Mesendoderm (in vitro differentiated cells): ENCODE results near the gene DNAH10.

Experiments used
- DNase-seq: peaks from one replicate; pipeline ENCODE4 v3.0.0; 2013
- H2AK5ac ChIP-seq: 2 replicates; pipeline ENCODE4 v1.6.1; 2013; ENCODE audit warnings: low read length, inconsistent platforms
- H2BK120ac ChIP-seq: 2 replicates; pipeline ENCODE4 v1.6.1; 2013; ENCODE audit warnings: low read depth, mild to moderate bottlenecking, low read length, moderate library complexity, mixed read lengths
- H2BK15ac ChIP-seq: replicated peaks from 2 replicates; pipeline ENCODE4 v1.6.1; 2013; ENCODE audit warnings: low read depth, mild to moderate bottlenecking, moderate library complexity
- H2BK5ac ChIP-seq: 2 replicates; pipeline ENCODE4 v1.6.1; 2013; ENCODE audit warnings: low read length, inconsistent platforms
- H3K18ac ChIP-seq: 2 replicates; pipeline ENCODE4 v1.6.1; 2013; ENCODE audit warnings: mild to moderate bottlenecking, low read length, mixed read lengths
- H3K23ac ChIP-seq: one replicate; pipeline ENCODE4 v1.6.1; 2013; ENCODE audit warnings: low read length
- H3K27ac ChIP-seq: 2 replicates; pipeline ENCODE4 v1.5.1; 2013; ENCODE audit warnings: low read depth, mild to moderate bottlenecking, inconsistent platforms, low read length, moderate library complexity
- H3K27me3 ChIP-seq: 2 replicates; pipeline ENCODE4 v1.6.1; 2013; ENCODE audit warnings: low read length, control low read depth, mild to moderate bottlenecking, inconsistent platforms; ENCODE audit not compliant: insufficient read depth, poor library complexity
- H3K36me3 ChIP-seq: 2 replicates; pipeline ENCODE4 v1.6.1; 2013; ENCODE audit warnings: low read length, inconsistent platforms; ENCODE audit not compliant: control insufficient read depth, insufficient read depth
- H3K4ac ChIP-seq: one replicate; pipeline ENCODE4 v1.6.1; 2013; ENCODE audit warnings: low read depth, mild to moderate bottlenecking, low read length, moderate library complexity
- H3K4me1 ChIP-seq: 2 replicates; pipeline ENCODE4 v1.6.1; 2013; ENCODE audit warnings: low read depth, low read length, inconsistent platforms; ENCODE audit not compliant: control insufficient read depth
- H3K4me2 ChIP-seq: 2 replicates; pipeline ENCODE4 v1.6.1; 2013; ENCODE audit warnings: low read length
- H3K4me3 ChIP-seq: 2 replicates; pipeline ENCODE4 v1.5.1; 2013; ENCODE audit warnings: mild to moderate bottlenecking, low read length
- H3K56ac ChIP-seq: one replicate; pipeline ENCODE4 v1.6.1; 2013; ENCODE audit warnings: low read length
- H3K79me1 ChIP-seq: 2 replicates; pipeline ENCODE4 v1.6.1; 2013; ENCODE audit warnings: low read length, inconsistent platforms
- H3K79me2 ChIP-seq: 2 replicates; pipeline ENCODE4 v1.6.1; 2013; ENCODE audit warnings: mild to moderate bottlenecking, low read length; ENCODE audit not compliant: control insufficient read depth, insufficient read depth
- H3K9ac ChIP-seq: 2 replicates; pipeline ENCODE4 v1.6.1; 2013; ENCODE audit warnings: low read length, inconsistent platforms
- H4K5ac ChIP-seq: one replicate; pipeline ENCODE4 v1.6.1; 2013; ENCODE audit warnings: low read length
- H4K8ac ChIP-seq: one replicate; pipeline ENCODE4 v1.6.1; 2013; ENCODE audit warnings: low read depth, mild to moderate bottlenecking, control low read depth, low read length, moderate library complexity
- WGBS: extraction: QIAGEN DNeasy Blood & Tissue Kit; methylation state at CpG from one replicate; pipeline ENCODE4 v1.1.7; 2013; ENCODE audit warnings: low lambda C conversion rate, missing lambda C conversion rate; ENCODE audit not compliant: insufficient coverage; ENCODE audit errors: extremely low coverage; 5-methylcytosine and 5-hydroxymethylcytosine counted together

The DNAH10 gene

DNA sequence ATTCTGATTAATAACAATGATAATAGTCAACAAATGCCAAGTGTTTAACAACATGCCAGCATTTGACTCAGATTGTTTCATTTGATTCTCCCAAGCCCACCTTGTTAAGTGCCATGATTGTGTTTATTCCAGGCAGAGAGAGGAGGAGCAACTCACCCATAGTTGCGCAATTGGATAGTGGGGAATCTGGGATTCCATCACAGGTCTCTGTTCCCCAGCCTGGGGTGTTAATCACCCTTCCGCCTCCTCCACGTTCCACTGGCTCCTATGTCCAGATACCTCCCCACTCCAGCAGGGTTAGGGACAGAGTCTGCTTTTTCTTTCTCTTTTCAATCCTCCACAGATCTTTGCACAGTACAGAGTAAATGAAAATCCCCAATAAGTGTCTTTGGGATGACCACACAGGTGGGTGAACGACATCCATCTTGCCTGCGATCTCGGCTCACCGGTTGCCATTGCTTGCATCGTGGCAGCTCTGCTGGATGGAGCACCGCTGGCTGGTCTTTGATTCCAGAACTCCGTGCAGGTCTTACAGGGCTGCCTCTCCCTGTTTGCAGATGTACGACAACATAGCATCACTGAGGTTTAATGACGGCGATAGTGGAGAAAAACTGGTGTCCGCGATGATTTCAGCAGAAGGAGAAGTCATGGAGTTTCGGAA is 78.8 kb downstream of the DNAH10 start:
- Histone ChIP-seq H3K27ac (no peak overlapping the region), H3K56ac (no peak overlapping the region), H3K4ac (no peak overlapping the region), H3K79me1 (no peaks in the 10 kb centered on the region), H4K8ac (no peak overlapping the region), H2BK15ac (no peak overlapping the region), H4K5ac (no peak overlapping the region), H2BK5ac (no peak overlapping the region), H3K36me3 (no peaks in the 10 kb centered on the region), H3K9ac (no peak overlapping the region), H3K79me2 (no peaks in the 10 kb centered on the region), H3K23ac (no peak overlapping the region), H3K4me3 (no peak overlapping the region), H3K4me2 (no peak overlapping the region), H3K18ac (no peak overlapping the region), H2BK120ac (no peak overlapping the region), H2AK5ac (no peak overlapping the region), H3K4me1 (no peaks in the 10 kb centered on the region), H3K27me3 (no peaks in the 10 kb centered on the region)
- WGBS, result no CpG with 5 or more reads among the region's 16 CpGs
- peak; percentile 11 for DNase-seq

DNA sequence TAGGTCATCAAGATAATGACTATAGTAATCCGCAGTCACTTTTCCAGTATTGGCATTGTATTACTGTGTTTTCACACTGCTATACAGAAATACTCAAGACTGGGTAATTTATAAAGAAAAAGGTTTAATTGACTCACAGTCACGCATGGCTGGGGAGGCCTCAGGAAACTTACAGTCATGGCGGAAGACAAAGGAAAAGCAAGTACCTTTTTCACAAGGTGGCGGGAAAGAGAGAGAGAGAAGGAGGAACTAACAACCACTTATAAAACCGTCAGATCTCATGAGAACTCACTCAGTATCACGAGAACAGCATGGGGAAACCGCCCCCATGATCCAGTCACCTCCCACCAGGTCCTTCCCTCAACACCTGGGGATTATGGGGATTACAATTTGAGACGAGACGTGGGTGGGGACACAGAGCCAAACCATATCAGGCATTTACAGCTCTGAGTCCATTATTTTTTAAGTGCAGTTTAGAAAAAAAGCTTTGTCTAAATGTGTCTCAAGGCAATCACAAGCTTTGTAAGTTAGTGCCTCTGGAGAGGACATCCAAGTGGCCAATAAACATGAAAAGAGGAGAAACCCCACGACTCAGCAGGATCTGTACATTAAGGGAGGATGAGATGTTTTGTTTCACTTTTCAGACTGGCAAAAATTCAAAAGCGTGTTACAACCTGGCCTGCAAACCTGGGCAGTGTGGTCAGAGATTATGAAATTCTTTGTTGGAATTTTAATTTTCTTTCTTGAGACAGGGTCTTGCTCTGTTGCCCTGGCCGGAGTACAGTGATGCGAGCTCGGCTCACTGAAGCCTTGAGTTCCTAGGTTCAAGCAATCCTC is 82.0 kb downstream of the DNAH10 start:
- H2BK120ac ChIP-seq, result no peak overlapping the region
- no peaks in the 10 kb centered on the region for H3K79me2 ChIP-seq
- no peaks in the 10 kb centered on the region for H3K4me1 ChIP-seq
- H2BK15ac ChIP-seq, result no peak overlapping the region
- no peaks in the 10 kb centered on the region for H3K79me1 ChIP-seq
- no peak overlapping the region for H2BK5ac ChIP-seq
- WGBS, result no CpG with 5 or more reads among the region's 14 CpGs
- H3K9ac ChIP-seq, result no peak overlapping the region
- H3K27me3 ChIP-seq, result no peaks in the 10 kb centered on the region
- H3K4me3 ChIP-seq, result no peak overlapping the region
- H3K56ac ChIP-seq, result no peak overlapping the region
- no peak overlapping the region for H3K4me2 ChIP-seq
- no peak overlapping the region for H3K4ac ChIP-seq
- no peak overlapping the region for H2AK5ac ChIP-seq
- H3K36me3 ChIP-seq, result no peaks in the 10 kb centered on the region
- no peak overlapping the region for H4K5ac ChIP-seq
- H3K18ac ChIP-seq, result no peak overlapping the region
- DNase-seq, result peak; percentile 18
- H3K27ac ChIP-seq, result no peak overlapping the region
- no peak overlapping the region for H4K8ac ChIP-seq
- no peak overlapping the region for H3K23ac ChIP-seq

DNA sequence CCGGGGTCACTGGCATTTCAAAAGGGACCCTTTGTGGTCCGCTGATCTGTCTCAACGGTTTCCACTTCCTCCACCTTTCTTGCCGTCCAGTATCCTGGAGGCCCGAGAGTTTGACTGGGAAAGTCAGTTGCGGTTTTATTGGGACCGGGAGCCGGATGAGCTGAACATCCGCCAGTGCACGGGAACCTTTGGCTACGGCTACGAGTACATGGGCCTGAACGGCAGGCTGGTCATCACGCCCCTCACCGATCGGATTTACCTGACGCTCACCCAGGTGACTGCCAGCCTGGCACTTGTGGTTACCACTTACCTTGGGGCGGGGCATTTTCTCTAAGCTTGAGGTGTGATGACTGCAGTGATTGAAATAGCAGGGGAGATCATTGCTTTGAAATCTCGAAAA is 83.8 kb downstream of the DNAH10 start:
- H3K27ac ChIP-seq, result no peak overlapping the region
- no peak overlapping the region for H3K56ac ChIP-seq
- no peak overlapping the region for H3K23ac ChIP-seq
- no peak overlapping the region for H4K5ac ChIP-seq
- no peaks in the 10 kb centered on the region for H3K79me2 ChIP-seq
- H2BK120ac ChIP-seq, result no peak overlapping the region
- H3K27me3 ChIP-seq, result no peaks in the 10 kb centered on the region
- H3K79me1 ChIP-seq, result no peaks in the 10 kb centered on the region
- H3K4me2 ChIP-seq, result no peak overlapping the region
- WGBS, result no CpG with 5 or more reads among the region's 19 CpGs
- H2BK5ac ChIP-seq, result no peak overlapping the region
- H2AK5ac ChIP-seq, result no peak overlapping the region
- H4K8ac ChIP-seq, result no peak overlapping the region
- no peak for DNase-seq
- no peaks in the 10 kb centered on the region for H3K4me1 ChIP-seq
- H3K36me3 ChIP-seq, result no peaks in the 10 kb centered on the region
- H2BK15ac ChIP-seq, result no peak overlapping the region
- no peak overlapping the region for H3K9ac ChIP-seq
- no peak overlapping the region for H3K4me3 ChIP-seq
- H3K18ac ChIP-seq, result no peak overlapping the region
- H3K4ac ChIP-seq, result no peak overlapping the region

- Histone ChIP-seq H3K23ac (no peak overlapping the region), H3K4me2 (no peak overlapping the region), H2BK5ac (no peak overlapping the region), H3K36me3 (no peaks in the 10 kb centered on the region), H3K4me1 (no peaks in the 10 kb centered on the region), H2AK5ac (no peak overlapping the region), H3K27ac (no peak overlapping the region), H3K18ac (no peak overlapping the region), H4K8ac (no peak overlapping the region), H3K9ac (no peak overlapping the region), H3K27me3 (no peaks in the 10 kb centered on the region), H3K79me1 (no peaks in the 10 kb centered on the region), H3K79me2 (no peaks in the 10 kb centered on the region), H3K56ac (no peak overlapping the region), H2BK15ac (no peak overlapping the region), H2BK120ac (no peak overlapping the region), H3K4me3 (no peak overlapping the region), H4K5ac (no peak overlapping the region), H3K4ac (no peak overlapping the region)
- no peak for DNase-seq
- no CpG with 5 or more reads among the region's 5 CpGs for WGBS
Observed at GRCh38 chr12:123846340-123846739, 84.2 kb downstream of the DNAH10 start.

DNA sequence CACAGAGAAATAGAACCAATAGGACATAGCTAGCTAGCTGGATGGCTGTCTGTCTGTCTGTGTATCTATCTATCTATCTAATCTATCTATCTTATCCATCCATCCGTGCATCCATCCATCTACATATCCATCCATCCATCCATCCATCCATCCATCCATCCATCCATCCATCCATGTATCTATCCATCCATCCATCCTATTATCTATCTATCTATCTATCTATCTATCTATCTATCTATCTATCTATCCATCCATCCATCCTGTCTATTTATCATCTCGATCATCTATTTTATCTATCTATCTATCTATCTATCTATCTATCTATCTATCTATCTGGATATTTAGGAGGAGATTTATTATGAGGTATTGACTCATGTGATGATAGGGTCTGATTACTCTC is 84.9 kb downstream of the DNAH10 start:
- Histone ChIP-seq H2BK120ac (no peak overlapping the region), H4K8ac (no peak overlapping the region)

More for the DNA sequence above, 84.9 kb downstream of the DNAH10 start:
- no peak overlapping the region for H3K23ac ChIP-seq
- no peak overlapping the region for H3K27ac ChIP-seq
- H3K36me3 ChIP-seq, result no peaks in the 10 kb centered on the region
- H3K79me1 ChIP-seq, result no peaks in the 10 kb centered on the region
- no peak overlapping the region for H3K4ac ChIP-seq
- WGBS, result 100% methylated on average over 1 of the region's 2 CpGs
- H3K56ac ChIP-seq, result no peak overlapping the region
- H4K5ac ChIP-seq, result no peak overlapping the region
- H3K9ac ChIP-seq, result no peak overlapping the region
- no peak overlapping the region for H2BK15ac ChIP-seq
- no peak overlapping the region for H3K4me3 ChIP-seq
- H3K4me2 ChIP-seq, result no peak overlapping the region
- no peaks in the 10 kb centered on the region for H3K79me2 ChIP-seq
- H3K18ac ChIP-seq, result no peak overlapping the region
- H3K4me1 ChIP-seq, result no peaks in the 10 kb centered on the region
- no peaks in the 10 kb centered on the region for H3K27me3 ChIP-seq
- no peak for DNase-seq
- H2BK5ac ChIP-seq, result no peak overlapping the region
- no peak overlapping the region for H2AK5ac ChIP-seq
